Prostate gland (tissue), 2 donors: ENCODE results near the gene SARDH.

Source experiments
- CTCF ChIP-seq, 4 experiments: fragments of 200-600 bp in 2 of 4; fragments of 450-650 bp in 2 of 4; sonication (generic) in 2 of 4; IDR thresholded peaks; 1 replicate in 3 of 4; 2 replicates in 1 of 4; pipeline ENCODE4 v1.5.1; 2016 to 2019; ENCODE audit warnings: antibody characterized with exemption in 4 of 4, mild to moderate bottlenecking in 2 of 4, moderate library complexity in 2 of 4
- POLR2A ChIP-seq: fragments of 450-650 bp; IDR thresholded peaks from one replicate; pipeline ENCODE4 v1.6.1; 2016; ENCODE audit warnings: antibody characterized with exemption, mild to moderate bottlenecking
- POLR2AphosphoS5 ChIP-seq: sonication (generic); formaldehyde crosslinking; IDR thresholded peaks from one replicate; pipeline ENCODE4 v1.6.1; 2017; ENCODE audit warnings: antibody characterized with exemption

DNA sequence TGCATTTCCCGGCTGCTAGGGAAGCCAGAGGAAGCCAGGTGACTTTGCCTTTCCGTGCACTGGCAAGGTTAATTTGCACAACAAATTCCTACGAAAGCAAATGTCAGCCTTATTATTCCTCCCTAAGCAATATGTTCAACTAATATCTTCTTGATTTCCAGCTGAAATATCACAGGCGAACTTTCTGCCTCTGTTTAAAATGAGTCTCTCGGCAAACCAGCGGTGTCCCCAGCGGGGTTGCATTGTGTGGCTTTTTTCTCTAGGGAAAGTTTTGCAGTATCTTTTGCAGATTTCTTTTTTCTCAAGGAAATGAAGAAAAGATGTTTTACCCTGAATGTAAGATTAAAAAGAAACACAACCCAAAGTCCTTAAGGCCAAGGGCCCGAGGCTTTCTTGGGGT, 100.1 kb downstream of the SARDH start:
- TF ChIP-seq CTCF (IDR thresholded peaks at IDR 0.05), result no peak
- TF ChIP-seq POLR2A, result no peak
- no peak for TF ChIP-seq POLR2AphosphoS5
